LNCaP clone FGC (cell line): ENCODE measurements around the gene TNFAIP3.

Experiments used
- DNase-seq: peaks from one replicate; pipeline ENCODE4 v3.0.0-alpha.2; 2011; ENCODE audit warnings: low read depth
- H3K4me3 ChIP-seq: 2 replicates; pipeline ENCODE4 v1.5.1; 2011; ENCODE audit warnings: mild to moderate bottlenecking, low read depth, low read length, control low read depth
- TF ChIP-seq, protein P1 (sequence below): IDR thresholded peaks from 2 replicates; pipeline ENCODE4 v1.5.1; 2012; ENCODE audit warnings: mild to moderate bottlenecking; ENCODE audit not compliant: control insufficient read depth, insufficient read depth; ENCODE audit errors: extremely low read depth

TNFAIP3 gene

GRCh38 chr6:137903933-137904821 lies 37.1 kb downstream of the TNFAIP3 start:
- DNase-seq: no peak
- TF ChIP-seq, protein P1, sequence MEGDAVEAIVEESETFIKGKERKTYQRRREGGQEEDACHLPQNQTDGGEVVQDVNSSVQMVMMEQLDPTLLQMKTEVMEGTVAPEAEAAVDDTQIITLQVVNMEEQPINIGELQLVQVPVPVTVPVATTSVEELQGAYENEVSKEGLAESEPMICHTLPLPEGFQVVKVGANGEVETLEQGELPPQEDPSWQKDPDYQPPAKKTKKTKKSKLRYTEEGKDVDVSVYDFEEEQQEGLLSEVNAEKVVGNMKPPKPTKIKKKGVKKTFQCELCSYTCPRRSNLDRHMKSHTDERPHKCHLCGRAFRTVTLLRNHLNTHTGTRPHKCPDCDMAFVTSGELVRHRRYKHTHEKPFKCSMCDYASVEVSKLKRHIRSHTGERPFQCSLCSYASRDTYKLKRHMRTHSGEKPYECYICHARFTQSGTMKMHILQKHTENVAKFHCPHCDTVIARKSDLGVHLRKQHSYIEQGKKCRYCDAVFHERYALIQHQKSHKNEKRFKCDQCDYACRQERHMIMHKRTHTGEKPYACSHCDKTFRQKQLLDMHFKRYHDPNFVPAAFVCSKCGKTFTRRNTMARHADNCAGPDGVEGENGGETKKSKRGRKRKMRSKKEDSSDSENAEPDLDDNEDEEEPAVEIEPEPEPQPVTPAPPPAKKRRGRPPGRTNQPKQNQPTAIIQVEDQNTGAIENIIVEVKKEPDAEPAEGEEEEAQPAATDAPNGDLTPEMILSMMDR: no peak

GRCh38 chr6:137904822-137905617 lies 38.0 kb downstream of the TNFAIP3 start:
- DNase-seq: no peak
- TF ChIP-seq, protein P1: no peak
- H3K4me3 ChIP-seq: no peak overlapping the region

More at GRCh38 chr6:137903933-137904821, 37.1 kb downstream of the TNFAIP3 start:
- no peak overlapping the region for H3K4me3 ChIP-seq

- no peak overlapping the region for H3K4me3 ChIP-seq
- TF ChIP-seq, protein P1: no peak
- DNase-seq: no peak
Observed at GRCh38 chr6:137906020-137906472, 39.0 kb downstream of the TNFAIP3 start.

- TF ChIP-seq, protein P1: no peak
- no peak overlapping the region for H3K4me3 ChIP-seq
Observed at GRCh38 chr6:137907170-137907569, 40.1 kb downstream of the TNFAIP3 start.

GRCh38 chr6:137909533-137909932 lies 42.5 kb downstream of the TNFAIP3 start:
- no peak for DNase-seq
- no peak overlapping the region for H3K4me3 ChIP-seq
- TF ChIP-seq, protein P1: no peak

More at GRCh38 chr6:137907170-137907569, 40.1 kb downstream of the TNFAIP3 start:
- no peak for DNase-seq

DNA sequence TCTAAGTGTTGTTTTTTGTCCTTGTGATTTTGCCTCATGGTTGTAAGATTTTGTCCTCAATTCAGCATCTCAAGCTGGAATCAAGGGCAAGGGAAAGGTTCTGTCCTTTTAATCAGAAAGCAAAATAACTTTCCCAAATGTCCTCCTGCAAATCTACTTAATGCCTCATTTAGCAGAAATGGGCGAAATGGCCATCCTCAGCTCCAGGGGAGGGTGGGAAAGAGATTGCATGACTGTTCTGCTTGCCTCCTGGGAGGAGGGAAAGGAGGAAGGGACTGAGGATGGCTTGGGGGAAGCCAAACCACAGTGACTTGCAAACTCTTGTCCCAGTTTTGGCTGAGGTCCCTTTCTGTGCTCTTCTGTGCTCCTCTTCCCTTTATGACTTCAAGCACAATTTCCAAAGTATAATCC lies 43.4 kb downstream of the TNFAIP3 start:
- DNase-seq: no peak
- no peak overlapping the region for H3K4me3 ChIP-seq
- TF ChIP-seq, protein P1: no peak
